NCI-H2029 treated with DMSO at 0.1 percent for 48 hours (cell line): ENCODE data around the gene RNU2-63P.
"Not testable (repeated sequence)": the region's sequence is repeated elsewhere in the genome, so short reads cannot be mapped to it uniquely, and the experiment has no call there.

Experiments used
- DNase-seq: peaks from one replicate; lab custom pipeline; 2025; lab: John Stamatoyannopoulos, UW

RNU2-63P gene

DNA sequence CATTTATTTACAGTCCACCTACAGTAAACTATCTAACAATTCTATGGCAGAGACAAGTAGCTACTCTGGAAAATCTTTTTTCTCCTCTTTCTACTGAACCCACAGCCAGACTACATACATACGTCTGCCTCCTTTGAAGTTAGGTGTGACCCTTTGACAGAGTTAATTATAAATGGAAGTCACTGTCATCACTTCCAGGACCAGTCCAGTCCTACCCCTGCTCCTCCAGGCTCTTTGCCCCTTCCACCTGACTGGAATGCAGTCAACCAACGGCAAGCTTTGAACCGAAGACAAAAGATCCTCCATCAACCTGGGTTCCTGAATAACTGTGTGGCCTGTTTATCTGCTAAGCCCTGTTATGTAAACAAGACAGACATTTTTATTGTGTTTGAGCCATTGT is 35.2 kb downstream of the RNU2-63P start:
- DNase-seq, result not testable (repeated sequence)

DNA sequence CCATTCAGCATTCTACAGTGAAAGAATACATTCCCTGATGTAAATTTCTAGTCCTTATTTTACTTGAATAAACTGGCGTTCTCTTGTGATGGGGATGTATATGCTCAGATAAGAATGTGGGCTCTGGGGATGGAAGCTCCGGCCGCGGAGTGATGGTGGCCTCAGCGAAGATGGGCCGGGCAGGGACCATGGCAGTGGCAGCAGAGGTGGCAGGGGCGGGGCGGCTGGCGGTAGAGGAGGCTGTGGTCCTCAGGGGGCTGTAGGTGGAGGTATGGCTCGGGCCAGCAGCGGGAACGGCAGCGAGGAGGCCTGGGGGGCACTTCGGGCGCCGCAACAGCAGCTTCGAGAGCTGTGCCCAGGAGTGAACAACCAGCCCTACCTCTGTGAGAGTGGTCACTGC is 44.0 kb downstream of the RNU2-63P start:
- not testable (repeated sequence) for DNase-seq
